ENCODE data around the gene TP53INP2. TPM values are rescaled to one million over a fixed set of nuclear protein-coding genes. Genes with fewer than 3 reads are reported as not detected.

The TP53INP2 gene
- total and polyA plus RNA-seq, 2 of the 4 experiments (the other 2 are of a cell fraction), result 1.3 to 7.4 TPM

DNA sequence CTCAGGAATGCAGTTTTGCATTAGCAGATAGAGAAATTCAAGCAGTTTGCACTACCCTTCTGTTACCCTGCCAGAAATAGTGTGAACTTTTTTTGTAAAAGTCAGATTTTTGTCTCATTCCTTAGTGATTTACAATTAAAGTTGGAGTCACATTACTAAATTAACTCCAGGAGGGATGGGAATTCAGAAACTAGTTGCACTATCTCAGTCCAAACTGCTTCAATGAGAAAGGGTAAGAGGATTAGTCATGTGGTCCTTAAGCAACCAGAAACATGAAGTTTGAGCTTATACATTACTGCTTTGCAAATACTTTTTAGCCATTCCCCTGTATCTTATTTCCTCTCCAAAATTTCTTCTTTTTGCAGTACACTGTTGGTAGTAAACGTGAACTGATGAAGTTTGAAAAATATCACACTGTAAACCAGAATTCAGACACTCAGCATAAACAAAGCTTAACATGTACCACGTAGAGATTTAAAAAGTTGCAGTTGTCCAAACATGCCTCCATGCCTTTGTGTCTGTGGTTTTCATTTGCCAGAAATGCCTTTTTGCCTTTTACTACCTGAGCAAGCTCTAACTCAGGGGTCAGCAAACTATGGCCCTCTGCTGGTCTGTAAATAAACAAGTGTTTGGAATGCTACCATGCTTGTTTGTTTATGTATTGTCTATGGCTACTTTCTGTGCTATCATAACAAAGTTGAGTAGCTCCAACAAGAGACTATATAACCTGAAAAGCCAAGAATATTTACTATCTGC, 49.7 kb downstream of the TP53INP2 start:
- no peak overlapping the region for H4K5ac ChIP-seq (ENCODE audit: low read depth, low read length)
- H3K23ac ChIP-seq (ENCODE audit: low read depth, low read length), result no peak overlapping the region
- no peak overlapping the region for H3K56ac ChIP-seq (ENCODE audit: extremely low read depth, insufficient read depth, low read length)
- H3K4me2 ChIP-seq (ENCODE audit: low read depth, low read length), result peak overlapping the region; percentile 80
- intact Hi-C loops (cut with micrococcal nuclease) (no loop called here), dilution Hi-C loops (cut with HindIII; ENCODE audit: low sequenced_read_pairs, unreplicated experiment) (no loop called here), in situ Hi-C loops (cut with MboI; ENCODE audit: low sequenced_read_pairs) (no loop called here)
- no peak overlapping the region for H4K8ac ChIP-seq (ENCODE audit: low read depth in 2 of 2, low read length in 2 of 2)
- H2AK9ac ChIP-seq (replicated peaks; ENCODE audit: low read depth, low read length, poor library complexity), result no peak overlapping the region
- H3K4ac ChIP-seq (ENCODE audit: low read depth, low read length), result no peak overlapping the region
- no peak overlapping the region for H4K91ac ChIP-seq (ENCODE audit: insufficient read depth, low read depth, low read length)
- no peak overlapping the region; the same call in 1 of the 2 replicates for H2AK5ac ChIP-seq (ENCODE audit: low read depth, low read length)
- no peak overlapping the region for H2AFZ ChIP-seq (replicated peaks; ENCODE audit: low read length, poor library complexity)
- H3K4me3 ChIP-seq (ENCODE audit: insufficient read depth, low read depth, low read length), result no peak overlapping the region
- H2BK15ac ChIP-seq (ENCODE audit: low read depth, low read length), result no peak overlapping the region
- no peak overlapping the region for H3K14ac ChIP-seq (replicated peaks; ENCODE audit: low read depth, low read length)
- H3K27ac ChIP-seq (ENCODE audit: insufficient read depth, low read length), result peak overlapping the region; percentile 55; the same call in 1 of the 2 replicates
- H3K4me1 ChIP-seq (ENCODE audit: control insufficient read depth, insufficient read depth, low read length), result peaks cover 21% of the 10 kb centered on the region
- H3K36me3 ChIP-seq (ENCODE audit: control insufficient read depth, insufficient read depth, low read length), result peaks cover 28% of the 10 kb centered on the region
- H3K79me1 ChIP-seq (ENCODE audit: low read depth in 1 of 2, low read length in 2 of 2), result peaks cover 21 to 32% of the 10 kb centered on the region in 2 experiments; a peak in 3 of 4 replicates
- peak overlapping the region; percentile 67 for H3K18ac ChIP-seq (ENCODE audit: low read depth, low read length)
- peak overlapping the region; percentile 48 for H2BK5ac ChIP-seq (ENCODE audit: low read depth, low read length, poor library complexity, severe bottlenecking)
- DNase-seq (peak; percentile 60), ATAC-seq (ENCODE audit: low read depth) (peak; percentile 77)
- BruUV-seq (replicated peaks), result no TSS peak
- peaks cover 6% of the 10 kb centered on the region; the same call in 1 of the 2 replicates for H4K20me1 ChIP-seq (ENCODE audit: insufficient read depth, low read length)
- no peak overlapping the region for H2BK120ac ChIP-seq (ENCODE audit: low read depth, low read length)
- peaks cover 13% of the 10 kb centered on the region for H3K9me1 ChIP-seq (ENCODE audit: insufficient read depth, low read length)
- WGBS, 2 experiments (ENCODE audit: extremely low coverage in 2 of 2, insufficient read length in 1 of 2), result no CpG with 5 or more reads among the region's 2 CpGs
- no peak overlapping the region for H3K9ac ChIP-seq (ENCODE audit: low read depth, low read length)
- H3K27me3 ChIP-seq (ENCODE audit: control insufficient read depth, insufficient read depth, low read length), result no peaks in the 10 kb centered on the region
- H3K9me3 ChIP-seq (ENCODE audit: control insufficient read depth, insufficient read depth, low read length), result no peaks in the 10 kb centered on the region
- TF ChIP-seq, protein P1, sequence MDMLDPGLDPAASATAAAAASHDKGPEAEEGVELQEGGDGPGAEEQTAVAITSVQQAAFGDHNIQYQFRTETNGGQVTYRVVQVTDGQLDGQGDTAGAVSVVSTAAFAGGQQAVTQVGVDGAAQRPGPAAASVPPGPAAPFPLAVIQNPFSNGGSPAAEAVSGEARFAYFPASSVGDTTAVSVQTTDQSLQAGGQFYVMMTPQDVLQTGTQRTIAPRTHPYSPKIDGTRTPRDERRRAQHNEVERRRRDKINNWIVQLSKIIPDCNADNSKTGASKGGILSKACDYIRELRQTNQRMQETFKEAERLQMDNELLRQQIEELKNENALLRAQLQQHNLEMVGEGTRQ (IDR thresholded peaks at IDR 0.05; ENCODE audit: low read depth, low read length), result peak; percentile 27; the same call in 1 of the 2 replicates
- TF ChIP-seq CEBPB (IDR thresholded peaks at IDR 0.05; ENCODE audit: low read depth, low read length) (peak; percentile 59), RFX5 (IDR thresholded peaks at IDR 0.05; ENCODE audit: low read depth, low read length) (no peak)
- POLR2A ChIA-PET (ENCODE audit: unreplicated experiment), result no interaction called here
- no peak overlapping the region for H2BK20ac ChIP-seq (ENCODE audit: low read depth, low read length)
- CTCF ChIA-PET, result interaction anchor here (0.8 to 1.1 kb wide), 3 partner anchors 12 to 46 kb away, joined by 3 to 11 read pairs (median 3); no protein-coding TSS in a partner anchor
